Lower leg skin (tissue), 4 donors: ENCODE data around the gene B3GNT5. TPM values are rescaled to one million over a fixed set of nuclear protein-coding genes. Genes with fewer than 3 reads are reported as not detected.

ENCODE experiments used
- DNase-seq, 2 donors: peaks; one replicate each; pipeline ENCODE4 v3.0.0-alpha.2; 2019; ENCODE audit warnings: low spot score in 2 of 2
- H3K4me3 ChIP-seq: fragments of 200-600 bp; sonication (generic); 2 replicates; pipeline ENCODE4 v1.5.1; 2017; ENCODE audit warnings: mild to moderate bottlenecking, low read depth; ENCODE audit not compliant: poor library complexity, severe bottlenecking
- POLR2A ChIP-seq, 2 donors: fragments of 450-650 bp; IDR thresholded peaks; one replicate each; pipeline ENCODE4 v1.6.1; 2016 to 2017; ENCODE audit warnings: antibody characterized with exemption in 2 of 2, mild to moderate bottlenecking in 1 of 2, moderate library complexity in 1 of 2
- WGBS, 2 donors: methylation state at CpG; one replicate each; pipeline ENCODE4 v1.1.5; 2018; 5-methylcytosine and 5-hydroxymethylcytosine counted together
- intact Hi-C: fragments of 100-400 bp; cut with DNase I; formaldehyde crosslinking; loops from one replicate; pipeline ENCODE4 v1.15.0; 2023; ENCODE audit warnings: low total_unique reads
- total RNA-seq, 4 donors: library from RNA; depleted of rRNA; stranded (reverse); fragments of >200 nt; gene quantifications; one replicate each; pipeline ENCODE4 v1.1.0, GENCODE V29; 2016
- TF ChIP-seq, protein P1 (sequence below), 3 donors: fragments of 450-650 bp; IDR thresholded peaks; one replicate each; pipeline ENCODE4 v1.5.1; 2016; ENCODE audit warnings: antibody characterized with exemption in 3 of 3, mild to moderate bottlenecking in 3 of 3, moderate library complexity in 2 of 3

B3GNT5 gene
- total RNA-seq, 4 donors from 2014 or later: 10.2 to 18.0 (median 13.1) TPM

DNA sequence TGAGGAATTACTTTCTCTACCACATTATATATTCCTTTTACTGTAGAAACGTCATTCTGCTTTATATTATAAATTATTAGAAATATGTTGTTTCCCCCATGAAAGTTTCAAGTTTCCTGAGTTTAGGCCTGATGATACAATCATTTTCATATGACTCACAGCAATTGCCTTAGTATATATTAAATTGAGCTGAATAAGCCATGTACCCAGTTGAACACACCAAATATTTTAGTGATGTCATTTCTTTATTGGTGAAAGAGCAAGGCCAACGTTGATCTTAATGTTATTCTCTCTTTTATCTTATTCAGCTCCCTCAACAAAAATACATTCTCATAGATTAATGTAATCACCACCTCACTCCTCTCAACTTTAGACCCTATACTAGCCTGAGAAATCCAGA lies 30.8 kb downstream of the B3GNT5 start:
- DNase-seq: no peak
- intact Hi-C loops: no loop called here
- 68 to 78% methylated on average over 2 of the region's 2 CpGs for WGBS, 2 donors
- H3K4me3 ChIP-seq: no peak overlapping the region
- TF ChIP-seq POLR2A (IDR thresholded peaks at IDR 0.05): no peak
- TF ChIP-seq, protein P1, sequence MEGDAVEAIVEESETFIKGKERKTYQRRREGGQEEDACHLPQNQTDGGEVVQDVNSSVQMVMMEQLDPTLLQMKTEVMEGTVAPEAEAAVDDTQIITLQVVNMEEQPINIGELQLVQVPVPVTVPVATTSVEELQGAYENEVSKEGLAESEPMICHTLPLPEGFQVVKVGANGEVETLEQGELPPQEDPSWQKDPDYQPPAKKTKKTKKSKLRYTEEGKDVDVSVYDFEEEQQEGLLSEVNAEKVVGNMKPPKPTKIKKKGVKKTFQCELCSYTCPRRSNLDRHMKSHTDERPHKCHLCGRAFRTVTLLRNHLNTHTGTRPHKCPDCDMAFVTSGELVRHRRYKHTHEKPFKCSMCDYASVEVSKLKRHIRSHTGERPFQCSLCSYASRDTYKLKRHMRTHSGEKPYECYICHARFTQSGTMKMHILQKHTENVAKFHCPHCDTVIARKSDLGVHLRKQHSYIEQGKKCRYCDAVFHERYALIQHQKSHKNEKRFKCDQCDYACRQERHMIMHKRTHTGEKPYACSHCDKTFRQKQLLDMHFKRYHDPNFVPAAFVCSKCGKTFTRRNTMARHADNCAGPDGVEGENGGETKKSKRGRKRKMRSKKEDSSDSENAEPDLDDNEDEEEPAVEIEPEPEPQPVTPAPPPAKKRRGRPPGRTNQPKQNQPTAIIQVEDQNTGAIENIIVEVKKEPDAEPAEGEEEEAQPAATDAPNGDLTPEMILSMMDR (IDR thresholded peaks at IDR 0.05): no peak

DNA sequence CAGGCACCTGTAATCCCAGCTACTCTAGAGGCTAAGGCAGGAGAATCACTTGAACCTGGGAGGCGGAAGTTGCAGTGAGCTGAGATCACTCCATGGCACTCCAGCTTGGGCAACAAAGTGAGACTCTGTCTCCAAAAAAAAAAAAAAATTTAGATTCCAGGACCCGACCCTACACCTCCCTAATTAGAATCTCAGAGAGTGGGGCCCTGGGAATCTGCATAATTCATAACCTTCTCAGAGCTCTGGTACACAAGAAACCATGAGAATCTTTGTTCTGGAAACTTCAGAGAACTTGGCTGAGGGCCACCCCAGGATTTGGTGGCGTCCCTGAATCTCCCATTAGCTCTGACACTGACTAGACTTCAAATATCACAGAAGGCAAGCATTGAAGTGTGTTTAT lies 31.5 kb downstream of the B3GNT5 start:
- DNase-seq: peak in 1 of 2 donors; percentile 46
- no peak overlapping the region for H3K4me3 ChIP-seq
- 84 to 91% methylated on average over 3 of the region's 3 CpGs for WGBS, 2 donors
- TF ChIP-seq, protein P1 (IDR thresholded peaks at IDR 0.05): no peak
- no peak for TF ChIP-seq POLR2A (IDR thresholded peaks at IDR 0.05)
- intact Hi-C loops: no loop called here

DNA sequence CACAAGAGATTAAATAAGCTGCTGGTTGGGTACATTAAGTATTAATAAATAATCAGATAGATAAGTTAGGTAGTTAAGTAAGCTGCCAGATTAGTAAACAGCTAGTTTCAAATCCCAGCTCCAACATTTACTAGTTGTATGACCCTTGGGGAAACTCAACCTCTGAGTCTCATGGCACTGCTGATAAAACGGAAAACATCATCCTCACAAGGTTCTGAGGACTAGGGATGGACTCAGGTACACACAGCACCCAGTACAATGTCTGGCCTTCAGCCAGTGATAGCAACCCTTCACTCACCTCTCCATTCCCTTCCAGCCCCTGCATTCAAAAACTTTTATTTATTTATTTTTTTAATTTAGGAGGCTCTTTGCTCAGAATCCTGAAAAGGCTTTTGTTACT lies 32.3 kb downstream of the B3GNT5 start:
- DNase-seq: no peak
- intact Hi-C loops: no loop called here
- no peak for TF ChIP-seq POLR2A (IDR thresholded peaks at IDR 0.05)
- TF ChIP-seq, protein P1 (IDR thresholded peaks at IDR 0.05): no peak
- H3K4me3 ChIP-seq: no peak overlapping the region
- 64 to 72% methylated on average over 1 of the region's 1 CpG for WGBS, 2 donors

DNA sequence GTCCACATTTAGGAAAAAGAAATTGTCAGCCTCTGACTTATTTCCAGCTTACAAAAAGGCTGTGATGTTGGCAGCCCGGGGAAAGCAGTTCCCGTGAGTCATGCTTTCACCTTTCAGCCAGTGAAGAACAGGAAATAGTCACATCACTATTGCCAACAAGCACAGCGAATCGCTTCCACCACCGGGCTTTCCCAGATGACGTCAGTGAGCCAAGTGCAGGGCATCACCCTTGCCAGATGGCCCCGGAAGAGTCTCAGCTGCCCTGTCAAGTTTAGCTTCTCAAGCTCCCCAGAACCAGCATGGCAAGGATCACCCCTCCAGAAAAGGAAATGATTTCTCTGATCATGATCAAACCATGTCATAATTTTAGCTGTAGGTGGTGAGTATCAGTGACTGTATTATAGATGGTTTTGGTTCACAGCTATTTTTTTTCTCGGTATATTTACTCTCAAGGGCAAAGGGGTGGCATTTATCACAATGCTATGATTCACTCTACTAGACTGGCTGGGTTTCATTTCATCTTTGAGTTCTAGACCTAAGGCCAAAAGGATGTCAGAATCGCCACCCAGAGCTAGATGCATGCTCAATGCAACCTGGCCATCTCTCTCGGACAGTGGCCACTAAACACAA lies 32.9 kb downstream of the B3GNT5 start:
- peak; percentile 85 to 96 for DNase-seq
- WGBS, 2 donors: 15 to 16% methylated on average over 10 of the region's 10 CpGs
- no peak overlapping the region for H3K4me3 ChIP-seq
- TF ChIP-seq, protein P1 (IDR thresholded peaks at IDR 0.05): no peak
- TF ChIP-seq POLR2A (IDR thresholded peaks at IDR 0.05): no peak
- intact Hi-C loops: no loop called here

DNA sequence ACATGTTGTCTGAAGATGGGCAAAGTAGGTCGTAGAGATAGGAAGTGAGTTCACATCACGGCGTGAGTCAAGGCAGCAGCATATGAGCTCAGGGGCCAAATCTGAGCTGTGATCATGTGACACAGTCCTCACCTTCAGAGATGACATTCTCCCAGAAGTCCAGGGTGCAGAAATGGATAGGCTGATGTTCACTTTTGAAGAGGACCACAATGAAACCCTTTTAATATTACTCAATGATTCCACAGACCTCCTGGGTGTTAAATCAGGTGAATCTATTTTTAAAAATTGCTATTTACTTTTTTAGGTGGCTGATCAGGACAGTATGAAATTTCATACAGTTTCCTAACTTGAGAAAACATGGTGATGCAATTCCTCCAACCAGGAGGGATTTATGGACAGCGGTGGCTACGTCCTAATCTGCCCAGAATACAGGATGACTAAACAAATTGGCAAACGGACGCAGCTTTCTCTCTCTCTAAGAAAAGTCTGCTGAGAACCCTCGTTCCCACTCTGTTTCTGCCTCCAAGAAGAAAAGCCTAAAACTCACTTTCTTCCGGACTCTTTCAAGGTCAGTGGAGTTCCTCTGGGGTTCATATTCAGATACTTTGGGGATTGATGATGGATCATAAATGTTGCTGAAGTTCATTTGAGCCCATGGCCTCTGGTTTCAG lies 34.4 kb downstream of the B3GNT5 start:
- DNase-seq: no peak
- TF ChIP-seq, protein P1 (IDR thresholded peaks at IDR 0.05): no peak
- no peak for TF ChIP-seq POLR2A (IDR thresholded peaks at IDR 0.05)
- intact Hi-C loops: no loop called here
- no peak overlapping the region for H3K4me3 ChIP-seq
- 58 to 60% methylated on average over 9 of the region's 9 CpGs for WGBS, 2 donors
